Suppressor macrophage treated with lipopolysaccharide for 1 hour (primary cell): ENCODE results near the gene WRAP53.

Source experiments
- DNase-seq, 3 donors: peaks; one replicate each; pipeline ENCODE4 v3.0.0-alpha.2; 2020 to 2022

Gene WRAP53

GRCh38 chr17:7710301-7710700 is 22.0 kb downstream of the WRAP53 start:
- DNase-seq: peak in 1 of 3 donors; percentile 49

GRCh38 chr17:7711051-7711755 is 22.9 kb downstream of the WRAP53 start:
- DNase-seq: peak; percentile 47 to 64 (median 64)

- no peak for DNase-seq
These were observed 24.0 kb downstream of the WRAP53 start for GRCh38 chr17:7712111-7712771.

GRCh38 chr17:7713782-7714181 is 25.5 kb downstream of the WRAP53 start:
- no peak for DNase-seq

- DNase-seq: no peak
These were observed 26.7 kb downstream of the WRAP53 start for GRCh38 chr17:7714721-7715594.

GRCh38 chr17:7715936-7716886 is 27.9 kb downstream of the WRAP53 start:
- no peak for DNase-seq

- peak; percentile 73 to 86 (median 79) for DNase-seq
These were observed 28.9 kb downstream of the WRAP53 start, which contains the start of gene DNAH2 for GRCh38 chr17:7716901-7717755. DNAH2 (plus strand) TSS chr17:7717744; CDS start chr17:7719735, 1,991 bp downstream.

GRCh38 chr17:7717756-7718350 is 29.6 kb downstream of the WRAP53 start:
- DNase-seq: peak in 2 of 3 donors; percentile 50 to 57

- no peak for DNase-seq
These were observed 31.4 kb downstream of the WRAP53 start for GRCh38 chr17:7719661-7720060.

GRCh38 chr17:7720125-7720524 is 31.8 kb downstream of the WRAP53 start:
- DNase-seq: no peak

- DNase-seq: peak in 1 of 3 donors; percentile 41
These were observed 33.3 kb downstream of the WRAP53 start for GRCh38 chr17:7721612-7722011.

GRCh38 chr17:7727886-7728285 is 39.6 kb downstream of the WRAP53 start:
- no peak for DNase-seq

GRCh38 chr17:7729816-7730215 is 41.5 kb downstream of the WRAP53 start:
- peak; percentile 53 to 76 (median 73) for DNase-seq

- no peak for DNase-seq
These were observed 44.8 kb downstream of the WRAP53 start for GRCh38 chr17:7732981-7733539.

- DNase-seq: no peak
These were observed 49.3 kb downstream of the WRAP53 start for GRCh38 chr17:7737601-7738000.

GRCh38 chr17:7739746-7740145 is 51.5 kb downstream of the WRAP53 start:
- DNase-seq: no peak

- DNase-seq: no peak
These were observed 52.3 kb downstream of the WRAP53 start for GRCh38 chr17:7740481-7741001.

- no peak for DNase-seq
These were observed 54.5 kb downstream of the WRAP53 start for GRCh38 chr17:7742729-7743128.

- no peak for DNase-seq
These were observed 56.1 kb downstream of the WRAP53 start for GRCh38 chr17:7744416-7744815.
